GM12872 (cell line): ENCODE measurements around the gene TMEM88.

Source experiments
- CTCF ChIP-seq: IDR thresholded peaks from 3 replicates; pipeline ENCODE4 v1.5.1; 2011; ENCODE audit warnings: low read depth, mild to moderate bottlenecking, low read length, moderate library complexity; ENCODE audit not compliant: insufficient read depth

TMEM88 gene

GRCh38 chr17:7843536-7844291 is 11.2 kb upstream of the TMEM88 start:
- TF ChIP-seq CTCF, result no peak

- TF ChIP-seq CTCF, result no peak
These were observed 10.3 kb upstream of the TMEM88 start for GRCh38 chr17:7844292-7845154.

GRCh38 chr17:7845359-7846062 is 9.4 kb upstream of the TMEM88 start:
- no peak for TF ChIP-seq CTCF

GRCh38 chr17:7846063-7846735 is 8.7 kb upstream of the TMEM88 start:
- TF ChIP-seq CTCF, result no peak

GRCh38 chr17:7846765-7847661 is 7.9 kb upstream of the TMEM88 start:
- no peak for TF ChIP-seq CTCF

GRCh38 chr17:7848131-7848579 is 6.7 kb upstream of the TMEM88 start:
- no peak for TF ChIP-seq CTCF
